OCI-LY3 (cell line): ENCODE data around the gene KDM5B.

Experiments
- CTCF ChIP-seq: fragments of 200-600, 300-600 bp; sonication (generic); IDR thresholded peaks from 2 replicates; pipeline ENCODE4 v1.5.1; 2014; ENCODE audit warnings: antibody characterized with exemption, low read length, low read depth
- EZH2phosphoT487 ChIP-seq: fragments of 200-600 bp; shearing (Covaris generic); IDR thresholded peaks from 2 replicates; pipeline ENCODE4 v1.6.1; 2018; ENCODE audit warnings: antibody characterized with exemption, mixed run types, low read depth

GRCh38 chr1:202804126-202804525 lies 4.1 kb downstream of the KDM5B start:
- TF ChIP-seq CTCF (no peak), EZH2phosphoT487 (no peak)
